ENCODE data around the gene GRID1.

GRID1 gene

GRCh38 chr10:85617751-85618546 is 748.6 kb downstream of the GRID1 start:
- DNase-seq: no peak

DNA sequence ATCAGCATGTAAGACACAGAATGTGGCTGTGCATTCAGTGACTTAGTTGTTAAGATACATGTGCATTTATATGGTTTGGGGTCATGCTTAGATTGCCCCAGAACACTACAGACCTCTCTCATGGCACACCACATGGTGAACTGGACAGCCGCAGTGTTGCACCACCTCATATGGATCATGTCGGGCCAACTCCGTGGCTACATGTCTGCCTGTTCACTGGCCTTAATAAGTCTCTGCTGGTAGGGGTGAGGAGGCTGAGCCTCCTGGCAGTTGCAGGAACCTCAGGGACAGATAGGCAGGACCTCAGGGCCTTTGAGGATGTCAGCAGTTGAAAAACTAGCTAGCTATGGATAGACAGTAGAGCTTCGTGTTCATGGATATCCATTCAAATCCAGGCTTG is 751.0 kb downstream of the GRID1 start:
- DNase-seq: no peak

DNA sequence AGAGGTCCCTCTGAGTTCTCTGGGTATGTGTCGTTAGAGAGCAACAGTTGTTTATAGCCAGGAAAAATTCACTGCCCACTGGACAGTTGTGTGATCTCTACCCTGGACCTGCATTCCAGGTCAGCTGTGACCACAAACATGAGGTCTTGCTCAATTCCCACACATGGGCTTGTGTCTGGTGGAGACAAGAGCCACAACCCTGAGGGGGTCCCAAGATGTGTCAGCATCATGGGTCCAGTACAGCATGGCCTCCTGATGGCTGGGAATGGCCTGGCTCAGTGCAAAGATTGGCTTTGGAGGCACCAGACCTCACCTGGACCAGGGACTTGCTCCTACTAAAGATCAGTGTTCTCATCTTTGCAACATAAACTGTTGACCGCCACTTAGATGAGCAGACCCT is 751.6 kb downstream of the GRID1 start:
- no peak for DNase-seq

DNA sequence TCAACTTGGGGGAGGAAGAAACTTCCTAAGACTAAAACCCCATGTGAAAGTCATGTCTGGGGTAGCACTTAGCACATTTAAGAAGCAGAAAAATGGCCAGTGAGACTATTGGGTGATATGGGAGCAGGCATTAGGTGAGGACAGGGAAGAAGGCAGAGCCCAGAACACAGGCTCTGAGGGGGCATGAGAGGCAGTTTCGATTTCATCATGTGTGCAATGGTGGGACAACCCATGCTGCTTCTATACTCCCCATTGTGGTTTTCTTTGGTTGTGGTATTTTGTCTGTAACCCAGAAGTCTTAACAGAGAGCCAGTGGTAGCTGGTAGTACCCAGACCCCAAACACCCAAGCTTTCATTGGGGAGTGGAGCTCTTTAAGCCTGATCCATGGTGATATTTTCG is 752.0 kb downstream of the GRID1 start:
- no peak for DNase-seq

- no peak for DNase-seq
Measured at GRCh38 chr10:85613391-85613790, 753.2 kb downstream of the GRID1 start.

DNA sequence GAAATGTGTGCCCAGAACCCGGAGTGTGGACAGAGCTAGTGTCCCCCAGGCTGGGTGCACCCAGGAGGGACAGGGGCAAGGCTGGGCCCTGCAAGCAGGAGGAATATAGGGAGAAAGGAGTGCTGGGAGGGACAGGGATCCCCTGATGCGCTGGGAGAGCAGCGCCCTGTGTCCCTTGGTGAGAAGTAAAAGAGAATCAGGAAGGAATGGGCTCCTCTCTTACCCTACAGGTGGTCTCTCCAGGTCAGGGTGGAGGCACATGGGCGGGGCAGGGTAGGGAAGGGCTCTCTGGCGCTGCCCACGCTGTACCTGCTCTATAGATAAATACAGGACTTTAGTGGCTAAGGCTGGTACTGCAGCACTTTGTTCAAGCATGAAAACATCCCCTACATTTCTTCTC is 753.8 kb downstream of the GRID1 start:
- DNase-seq: no peak

DNA sequence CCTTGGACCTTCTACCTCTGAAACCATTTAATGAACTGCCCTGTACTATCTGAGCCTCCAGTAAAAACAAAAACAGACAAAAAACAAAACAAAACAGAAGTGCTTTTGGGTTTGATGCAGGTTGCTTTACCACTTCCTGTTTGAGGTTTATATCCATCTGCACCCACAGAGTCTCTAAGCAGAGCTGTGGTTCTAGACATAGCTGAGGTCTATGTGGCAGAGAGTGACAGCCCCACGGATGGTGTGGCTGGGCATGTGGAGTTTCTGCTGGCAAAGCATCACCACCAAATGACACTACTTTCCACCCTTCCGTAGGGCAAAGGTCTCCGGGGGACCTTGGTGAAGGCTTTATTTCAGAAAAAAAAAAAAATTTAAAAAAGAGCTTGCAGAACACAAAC is 754.2 kb downstream of the GRID1 start:
- DNase-seq: no peak

- DNase-seq: no peak
Measured at GRCh38 chr10:85611746-85612377, 754.7 kb downstream of the GRID1 start.

DNA sequence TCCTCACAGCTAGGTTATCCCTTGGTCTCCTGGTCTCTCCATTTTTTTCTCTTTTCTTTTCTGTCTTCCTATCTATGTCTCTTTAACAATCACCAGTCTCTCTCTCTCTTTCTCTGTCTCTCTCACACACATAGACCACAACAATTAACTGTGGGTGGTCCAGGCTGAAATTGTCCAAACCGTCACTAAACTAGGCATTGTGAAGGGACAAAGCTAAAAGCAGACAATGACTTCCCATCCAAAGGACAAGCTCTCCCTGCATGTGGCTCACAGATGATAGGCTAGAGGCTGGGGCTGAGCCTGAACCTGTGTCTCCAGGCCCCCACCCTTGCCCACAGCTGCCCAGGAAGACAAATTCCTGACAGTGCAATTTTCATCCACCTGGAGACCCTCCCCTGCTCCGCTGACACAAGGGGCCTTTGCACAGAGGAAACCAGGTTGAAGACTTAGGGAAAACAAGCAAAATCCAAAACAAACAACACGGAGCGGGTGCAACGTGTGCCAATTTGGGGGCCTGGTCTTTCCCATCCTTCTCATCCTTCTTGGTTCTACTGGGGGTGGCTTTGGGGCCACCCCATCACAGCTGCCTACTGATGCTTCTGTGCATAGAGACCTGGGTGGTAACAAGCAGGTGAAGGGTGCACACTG is 755.4 kb downstream of the GRID1 start:
- no peak for DNase-seq

DNA sequence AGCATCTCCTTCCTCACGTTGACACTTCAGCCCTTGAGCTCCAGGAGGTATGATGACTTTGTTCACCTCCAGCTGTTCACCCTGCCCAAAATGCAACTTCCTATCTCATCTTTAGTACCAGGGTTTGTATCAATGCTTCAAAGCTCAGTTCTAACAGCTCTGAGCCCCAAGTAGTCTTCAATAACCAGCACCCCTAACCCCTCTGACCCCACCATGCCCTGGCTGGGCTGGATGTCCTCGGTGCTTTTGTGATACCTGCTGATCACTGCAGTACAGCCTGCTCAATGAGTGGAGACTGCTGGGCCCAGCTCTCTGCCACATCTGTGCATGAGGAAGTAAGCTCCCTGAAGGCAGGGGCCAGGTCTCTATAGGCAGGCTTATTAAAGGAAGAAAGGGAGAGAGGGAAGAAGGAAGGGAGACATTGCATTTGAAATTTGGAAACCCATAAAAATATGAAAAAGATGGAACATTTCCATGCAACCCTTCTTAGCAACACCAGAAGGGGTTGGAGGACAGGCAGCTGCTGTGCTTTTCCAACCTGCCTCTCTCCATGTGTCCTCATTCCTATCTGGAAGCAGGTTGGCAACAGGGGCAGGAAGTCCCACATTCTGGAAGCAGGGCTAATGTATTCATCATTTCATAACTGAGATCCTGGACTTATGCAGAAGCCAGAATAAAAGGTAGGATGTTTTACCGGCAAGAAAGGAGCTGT is 756.1 kb downstream of the GRID1 start:
- no peak for DNase-seq

DNA sequence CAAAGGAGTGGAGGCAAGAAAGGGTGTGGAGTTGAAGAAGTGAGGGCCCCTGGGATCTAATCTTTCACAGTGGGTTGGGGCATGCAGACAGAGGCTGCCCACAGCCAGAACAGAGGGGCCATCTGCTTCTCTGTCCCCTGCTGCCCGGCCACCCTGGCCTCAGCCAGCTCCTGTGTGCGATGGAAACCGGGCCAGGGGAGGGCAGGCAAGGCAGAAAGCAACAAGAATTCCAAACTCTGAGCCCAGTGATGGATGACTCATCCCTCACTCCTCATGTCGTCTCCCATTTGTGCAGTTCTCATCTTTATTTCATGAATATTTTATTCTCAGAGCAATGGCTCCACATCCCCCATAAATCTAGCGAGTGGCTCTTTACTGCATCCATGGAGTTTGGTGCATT is 757.1 kb downstream of the GRID1 start:
- no peak for DNase-seq

DNA sequence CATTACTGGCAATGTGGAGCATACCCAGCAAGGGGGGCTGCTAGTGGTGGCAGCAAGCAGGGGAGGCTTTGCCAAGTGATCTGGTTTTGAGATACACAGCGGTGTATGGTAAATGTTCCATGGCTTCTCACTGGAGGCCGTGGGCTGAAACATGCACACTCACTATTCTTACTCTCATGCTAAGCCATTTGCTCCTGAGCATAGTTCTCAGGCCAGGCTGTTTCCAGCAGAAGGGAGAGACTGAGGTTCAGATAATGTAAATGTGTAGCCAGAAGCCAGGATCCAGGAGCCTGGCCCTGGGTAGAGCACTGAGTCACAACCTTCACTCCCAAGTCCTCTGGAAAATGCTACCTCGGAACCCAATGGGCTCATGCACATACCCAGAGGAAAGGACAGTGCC is 757.9 kb downstream of the GRID1 start:
- DNase-seq: no peak

- no peak for DNase-seq
Measured at GRCh38 chr10:85607043-85607695, 759.4 kb downstream of the GRID1 start.

DNA sequence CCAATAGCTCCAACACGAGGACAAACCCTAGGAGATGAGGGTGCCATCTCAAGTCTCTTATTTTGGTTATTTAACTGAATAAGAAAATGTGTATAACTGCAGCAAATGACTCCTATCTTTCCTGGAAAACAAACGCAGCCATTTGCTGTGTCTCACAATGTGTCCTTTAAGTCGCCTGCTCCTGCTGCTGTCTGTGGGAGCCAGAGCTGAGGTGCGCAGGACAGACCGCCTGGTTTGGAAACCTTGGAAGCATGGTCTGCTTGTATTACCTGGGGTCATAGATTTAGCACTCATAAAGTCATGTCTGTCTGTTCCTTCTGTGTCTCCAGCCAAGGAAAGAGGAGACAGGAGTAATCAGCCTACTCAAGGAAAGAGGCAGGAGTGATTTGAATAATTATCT is 760.2 kb downstream of the GRID1 start:
- DNase-seq: no peak

DNA sequence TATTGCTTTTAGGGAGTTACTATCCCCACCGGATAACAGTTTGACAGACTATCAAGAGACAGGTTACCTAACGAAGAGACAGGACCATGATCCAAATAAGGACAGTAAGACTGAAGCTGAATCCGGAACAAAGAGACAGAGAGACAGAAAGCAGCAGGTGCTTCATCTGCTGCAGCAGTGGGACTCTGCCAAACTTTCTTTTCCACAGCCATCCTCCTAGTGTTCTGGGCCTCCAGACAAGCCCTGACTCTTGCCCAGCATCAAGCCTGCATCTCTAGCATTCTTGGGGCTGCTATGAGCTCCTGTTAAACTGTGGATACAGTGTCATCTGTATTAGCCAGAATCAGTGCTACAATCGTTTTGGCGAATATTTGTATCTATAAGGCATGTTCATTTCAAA is 761.7 kb downstream of the GRID1 start:
- no peak for DNase-seq

- DNase-seq: no peak
Measured at GRCh38 chr10:85604136-85604725, 762.4 kb downstream of the GRID1 start.

- no peak for DNase-seq
Measured at GRCh38 chr10:85603151-85603940, 763.2 kb downstream of the GRID1 start.

GRCh38 chr10:85602713-85603112 is 763.9 kb downstream of the GRID1 start:
- DNase-seq: no peak

DNA sequence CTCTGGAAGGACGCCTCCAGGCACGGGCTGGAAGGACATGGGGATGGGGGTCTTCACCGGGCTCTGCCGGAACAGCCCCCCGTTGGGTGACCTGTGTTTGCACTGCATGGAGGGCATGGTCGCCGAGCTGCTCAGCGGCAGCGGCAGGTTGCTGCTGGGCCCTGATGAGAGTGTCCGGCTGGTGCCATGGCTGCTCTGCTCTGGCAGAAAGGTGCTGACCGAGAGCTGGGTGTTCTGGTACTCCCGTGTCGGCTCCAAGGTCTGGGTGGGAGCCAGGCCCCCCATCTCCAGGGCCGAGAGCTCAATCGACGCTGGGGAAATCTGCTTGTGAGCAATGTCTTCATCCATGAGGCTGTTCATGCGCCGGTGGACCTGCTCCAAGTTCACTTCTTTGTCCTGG is 764.3 kb downstream of the GRID1 start:
- no peak for DNase-seq

- DNase-seq: no peak
Measured at GRCh38 chr10:85601526-85601925, 765.1 kb downstream of the GRID1 start.

DNA sequence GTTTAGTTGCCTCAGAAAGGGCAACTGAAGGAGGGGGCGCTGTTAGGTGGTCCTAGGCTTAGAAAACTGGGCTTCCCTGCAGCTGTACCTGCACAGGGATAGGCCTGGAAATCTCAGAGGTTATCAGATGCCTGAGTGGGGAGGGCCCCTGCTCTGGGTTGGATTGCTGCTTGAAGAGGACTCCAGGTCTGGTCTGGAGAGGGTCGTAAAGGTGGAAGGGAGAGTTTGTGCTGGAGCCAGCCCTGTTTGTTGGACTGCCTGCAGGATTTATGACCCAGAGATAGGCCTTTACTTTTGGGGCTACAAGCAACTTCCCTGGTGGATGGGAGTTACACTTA is 765.9 kb downstream of the GRID1 start:
- no peak for DNase-seq
